ENCODE results near the gene NFE2L2.

DNA sequence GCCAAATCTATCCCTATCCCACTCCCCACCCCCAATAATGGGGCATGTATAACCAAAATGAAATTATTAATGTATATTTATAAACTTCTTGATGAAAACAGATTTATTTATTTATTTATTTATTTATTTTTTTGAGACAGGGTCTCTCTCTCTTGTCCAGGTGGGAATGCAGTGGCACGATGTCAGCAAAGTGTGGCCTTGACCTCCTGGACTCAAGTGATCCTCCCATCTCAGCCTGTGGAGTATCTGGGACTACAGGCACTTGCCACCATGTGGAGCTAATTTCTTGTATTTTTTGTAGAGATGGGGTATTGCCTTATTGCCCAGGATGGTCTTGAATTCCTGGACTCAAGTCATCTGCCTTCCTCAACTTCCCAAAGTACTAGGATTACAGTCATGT is 79.9 kb downstream of the NFE2L2 start:
- TF ChIP-seq, protein P1, sequence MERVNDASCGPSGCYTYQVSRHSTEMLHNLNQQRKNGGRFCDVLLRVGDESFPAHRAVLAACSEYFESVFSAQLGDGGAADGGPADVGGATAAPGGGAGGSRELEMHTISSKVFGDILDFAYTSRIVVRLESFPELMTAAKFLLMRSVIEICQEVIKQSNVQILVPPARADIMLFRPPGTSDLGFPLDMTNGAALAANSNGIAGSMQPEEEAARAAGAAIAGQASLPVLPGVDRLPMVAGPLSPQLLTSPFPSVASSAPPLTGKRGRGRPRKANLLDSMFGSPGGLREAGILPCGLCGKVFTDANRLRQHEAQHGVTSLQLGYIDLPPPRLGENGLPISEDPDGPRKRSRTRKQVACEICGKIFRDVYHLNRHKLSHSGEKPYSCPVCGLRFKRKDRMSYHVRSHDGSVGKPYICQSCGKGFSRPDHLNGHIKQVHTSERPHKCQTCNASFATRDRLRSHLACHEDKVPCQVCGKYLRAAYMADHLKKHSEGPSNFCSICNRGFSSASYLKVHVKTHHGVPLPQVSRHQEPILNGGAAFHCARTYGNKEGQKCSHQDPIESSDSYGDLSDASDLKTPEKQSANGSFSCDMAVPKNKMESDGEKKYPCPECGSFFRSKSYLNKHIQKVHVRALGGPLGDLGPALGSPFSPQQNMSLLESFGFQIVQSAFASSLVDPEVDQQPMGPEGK (CRISPR knock-in tag; IDR thresholded peaks at IDR 0.05; ENCODE audit: borderline replicate concordance) = no peak
- TF ChIP-seq POU6F1 (CRISPR knock-in tag; IDR thresholded peaks at IDR 0.05; ENCODE audit: borderline replicate concordance, low read depth) = no peak
- no peak for TF ChIP-seq ZNF565 (CRISPR knock-in tag; conservative IDR thresholded peaks at IDR 0.05; ENCODE audit: low read depth)
- TF ChIP-seq, protein P2, sequence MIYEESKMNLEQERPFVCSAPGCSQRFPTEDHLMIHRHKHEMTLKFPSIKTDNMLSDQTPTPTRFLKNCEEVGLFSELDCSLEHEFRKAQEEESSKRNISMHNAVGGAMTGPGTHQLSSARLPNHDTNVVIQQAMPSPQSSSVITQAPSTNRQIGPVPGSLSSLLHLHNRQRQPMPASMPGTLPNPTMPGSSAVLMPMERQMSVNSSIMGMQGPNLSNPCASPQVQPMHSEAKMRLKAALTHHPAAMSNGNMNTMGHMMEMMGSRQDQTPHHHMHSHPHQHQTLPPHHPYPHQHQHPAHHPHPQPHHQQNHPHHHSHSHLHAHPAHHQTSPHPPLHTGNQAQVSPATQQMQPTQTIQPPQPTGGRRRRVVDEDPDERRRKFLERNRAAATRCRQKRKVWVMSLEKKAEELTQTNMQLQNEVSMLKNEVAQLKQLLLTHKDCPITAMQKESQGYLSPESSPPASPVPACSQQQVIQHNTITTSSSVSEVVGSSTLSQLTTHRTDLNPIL (CRISPR knock-in tag; IDR thresholded peaks at IDR 0.05; ENCODE audit: low read depth) = no peak
- TF ChIP-seq RARB (CRISPR knock-in tag; IDR thresholded peaks at IDR 0.05) = no peak
- no peak for TF ChIP-seq BACH2 (CRISPR knock-in tag; IDR thresholded peaks at IDR 0.05; ENCODE audit: borderline replicate concordance)
- TF ChIP-seq ESRRG (CRISPR knock-in tag; IDR thresholded peaks at IDR 0.05) = no peak
- no peak for TF ChIP-seq TCF4 (CRISPR knock-in tag; IDR thresholded peaks at IDR 0.05; ENCODE audit: borderline replicate concordance)
- no peak for TF ChIP-seq GLIS3 (CRISPR knock-in tag; IDR thresholded peaks at IDR 0.05)
- no peak for TF ChIP-seq TOX (CRISPR knock-in tag; IDR thresholded peaks at IDR 0.05; ENCODE audit: borderline replicate concordance)

Data from SK-N-SH treated with all-trans-retinoic acid at 6 μM for 48 hours (cell line).